Stimulated activated CD4-positive, alpha-beta T cell treated with anti-CD3 and anti-CD28 coated beads, Interleukin-2, amount 100 ng/mL, for 4 hours (primary cell): ENCODE data around the gene SOX13.

Source experiments
- DNase-seq: peaks from one replicate; pipeline ENCODE4 v3.0.0-alpha.2; 2020; ENCODE audit warnings: low read depth

SOX13 gene

GRCh38 chr1:204108312-204109141 is 35.6 kb downstream of the SOX13 start:
- no peak for DNase-seq

- no peak for DNase-seq
Observed at GRCh38 chr1:204110894-204111633, 38.1 kb downstream of the SOX13 start.

DNA sequence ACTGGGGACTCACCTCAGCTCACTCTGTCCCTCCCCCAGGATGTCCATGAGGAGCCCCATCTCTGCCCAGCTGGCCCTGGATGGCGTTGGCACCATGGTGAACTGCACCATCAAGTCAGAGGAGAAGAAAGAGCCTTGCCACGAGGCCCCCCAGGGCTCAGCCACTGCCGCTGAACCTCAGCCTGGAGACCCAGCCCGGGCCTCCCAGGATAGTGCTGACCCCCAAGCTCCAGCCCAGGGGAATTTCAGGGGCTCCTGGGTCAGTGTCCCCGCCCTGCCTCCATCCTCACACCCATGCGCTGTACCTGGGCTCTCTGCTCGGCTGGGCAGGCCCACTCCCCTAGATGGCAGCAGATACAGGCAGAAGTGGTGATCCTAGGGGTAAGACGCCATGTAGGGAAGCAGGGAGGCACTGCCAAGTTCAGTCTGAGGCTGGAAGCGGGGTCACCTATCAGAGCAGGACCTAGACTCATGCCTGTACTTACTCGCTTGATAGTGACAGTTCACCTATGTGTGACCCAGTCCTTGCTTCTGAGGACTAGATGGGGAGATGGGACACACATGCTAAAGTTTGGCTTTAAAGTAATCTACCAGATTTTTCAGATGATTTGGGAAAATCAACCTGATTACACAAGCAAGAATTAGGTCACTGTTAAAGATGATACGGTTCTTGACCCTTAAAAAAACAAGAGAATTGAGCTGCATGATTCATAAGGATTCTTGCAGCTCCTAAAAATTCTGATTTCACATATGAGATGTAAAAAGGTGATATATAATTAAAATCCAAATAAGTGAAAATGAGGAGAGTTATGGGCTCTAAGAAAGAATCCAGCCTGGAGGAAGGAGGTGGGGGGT is 40.2 kb downstream of the SOX13 start:
- DNase-seq: no peak

DNA sequence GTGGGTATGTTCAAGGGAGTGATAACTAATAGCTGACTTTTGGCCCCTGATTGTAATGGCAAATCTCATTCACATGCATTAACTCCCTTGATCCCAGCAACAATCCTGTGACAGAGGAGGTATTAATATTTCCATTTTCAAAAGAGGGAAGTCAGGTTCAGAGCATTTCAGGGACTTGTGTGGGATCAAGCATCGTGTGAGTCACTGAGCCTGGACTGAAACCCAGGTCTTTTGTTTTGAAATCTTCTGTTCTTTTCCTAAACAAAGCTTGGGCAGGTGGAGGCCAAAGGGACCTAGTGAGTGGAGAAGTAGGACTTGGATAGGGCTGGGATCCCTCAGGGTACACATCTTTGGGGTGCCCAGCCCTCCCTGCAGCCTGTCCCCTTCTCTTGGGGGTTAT is 41.0 kb downstream of the SOX13 start:
- no peak for DNase-seq

DNA sequence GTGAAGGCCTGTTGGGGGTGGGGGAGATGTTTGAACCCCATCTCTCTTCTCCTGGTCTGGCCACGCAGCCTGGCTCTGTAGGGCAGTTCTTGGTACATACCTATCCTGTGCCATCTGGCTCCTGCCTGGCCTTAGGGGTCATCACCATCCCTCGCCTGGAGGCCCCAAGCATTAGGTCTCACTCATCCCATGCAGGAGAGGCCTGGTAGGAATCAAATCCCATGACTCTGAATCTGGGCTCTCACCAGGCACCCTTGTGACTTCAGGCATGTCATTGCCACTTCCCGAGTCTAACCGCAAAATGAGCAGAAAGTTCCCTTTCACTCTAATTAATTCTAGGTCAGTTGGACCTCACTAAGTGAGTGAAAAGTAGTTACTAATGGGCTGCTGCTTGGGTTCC is 41.7 kb downstream of the SOX13 start:
- no peak for DNase-seq

- DNase-seq: no peak
Observed at GRCh38 chr1:204115116-204115515, 42.2 kb downstream of the SOX13 start.

DNA sequence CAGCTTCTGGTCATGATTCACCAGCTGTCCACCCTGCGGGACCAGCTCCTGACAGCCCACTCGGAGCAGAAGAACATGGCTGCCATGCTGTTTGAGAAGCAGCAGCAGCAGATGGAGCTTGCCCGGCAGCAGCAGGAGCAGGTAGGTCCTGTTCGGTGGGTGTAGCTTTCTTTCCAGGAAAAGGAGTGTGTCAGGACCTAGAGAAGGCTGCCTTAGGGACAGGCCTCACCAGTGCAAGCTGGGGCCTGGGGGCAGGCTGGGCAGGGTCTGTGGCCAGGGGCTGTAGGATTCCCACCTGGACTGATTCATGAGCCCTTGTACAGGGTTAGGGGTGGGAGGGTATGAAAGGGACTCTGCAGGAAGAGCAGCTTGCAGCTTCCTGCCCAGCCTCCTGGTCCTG is 43.6 kb downstream of the SOX13 start:
- DNase-seq: no peak

- no peak for DNase-seq
Observed at GRCh38 chr1:204121840-204122555, 49.1 kb downstream of the SOX13 start.

GRCh38 chr1:204123376-204123775 is 50.5 kb downstream of the SOX13 start:
- no peak for DNase-seq

- DNase-seq: no peak
Observed at GRCh38 chr1:204124639-204125038, 51.7 kb downstream of the SOX13 start.

DNA sequence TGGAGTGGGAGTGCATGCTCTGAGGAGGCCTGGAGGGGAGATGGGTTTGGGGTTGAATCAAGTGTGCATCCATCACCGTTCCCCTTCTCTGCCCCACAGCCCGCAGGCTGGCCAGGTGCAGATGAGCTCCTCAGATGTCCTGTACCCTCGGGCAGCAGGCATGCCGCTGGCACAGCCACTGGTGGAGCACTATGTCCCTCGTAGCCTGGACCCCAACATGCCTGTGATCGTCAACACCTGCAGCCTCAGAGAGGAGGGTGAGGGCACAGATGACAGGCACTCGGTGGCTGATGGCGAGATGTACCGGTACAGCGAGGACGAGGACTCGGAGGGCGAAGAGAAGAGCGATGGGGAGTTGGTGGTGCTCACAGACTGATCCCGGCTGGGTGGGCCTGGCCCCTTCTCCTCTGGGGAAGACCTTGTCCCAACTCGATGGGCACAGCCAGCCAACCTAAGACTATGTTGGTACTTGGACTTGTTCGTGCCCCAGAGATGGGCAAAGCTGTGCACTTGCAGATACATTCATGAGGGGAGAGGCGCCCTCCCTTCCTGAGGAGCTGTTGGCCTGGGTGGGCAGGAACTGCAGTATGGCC is 52.9 kb downstream of the SOX13 start:
- no peak for DNase-seq

- DNase-seq: no peak
Observed at GRCh38 chr1:204126386-204126785, 53.5 kb downstream of the SOX13 start.

DNA sequence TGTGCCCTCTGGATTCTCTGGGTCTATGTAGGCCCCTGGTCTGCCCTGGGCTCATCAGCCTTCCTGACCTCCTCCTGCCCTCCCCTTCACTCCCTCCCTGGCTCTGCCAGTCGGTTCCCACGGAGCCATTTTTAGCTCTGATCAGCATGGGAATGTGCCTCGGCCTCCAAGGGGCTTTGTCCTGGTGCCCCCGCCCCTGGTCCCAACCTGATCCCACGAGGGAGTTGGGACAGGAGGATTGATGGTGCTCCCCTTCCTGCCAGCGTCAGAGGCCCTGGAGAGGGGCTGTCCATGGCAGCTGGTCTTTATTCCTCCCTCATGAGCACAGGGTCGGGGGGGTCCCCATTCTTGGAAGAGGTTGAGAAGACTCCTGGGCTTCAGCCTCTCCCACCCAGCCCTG is 54.0 kb downstream of the SOX13 start:
- DNase-seq: no peak

GRCh38 chr1:204127597-204128242 is 54.8 kb downstream of the SOX13 start:
- no peak for DNase-seq

DNA sequence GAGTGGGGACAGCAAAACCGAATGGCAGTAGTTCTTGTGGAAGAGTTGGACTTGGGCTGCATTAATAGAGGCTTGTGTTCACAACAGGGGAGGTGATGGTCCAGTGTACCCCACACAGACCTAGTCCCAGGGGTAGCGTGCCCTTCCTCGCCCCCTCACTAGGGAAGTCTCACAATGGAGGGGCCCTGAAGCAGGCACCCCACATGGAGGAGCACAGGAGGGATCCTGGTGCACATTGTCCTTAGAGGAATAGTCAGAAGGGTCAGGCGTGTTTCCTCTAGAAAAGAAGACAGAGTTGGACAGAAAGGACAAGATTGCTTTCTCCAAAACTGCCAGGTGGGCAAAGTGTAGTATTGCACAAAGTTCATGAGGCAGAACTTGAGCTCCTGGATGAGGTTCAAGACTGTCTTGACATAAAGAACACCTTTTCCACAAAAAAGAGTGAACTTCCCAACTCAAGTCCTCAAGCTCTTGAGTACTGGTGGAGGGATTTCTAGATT is 55.6 kb downstream of the SOX13 start:
- DNase-seq: no peak

- DNase-seq: peak; percentile 28
Observed at GRCh38 chr1:204128964-204129896, 56.3 kb downstream of the SOX13 start.

- no peak for DNase-seq
Observed at GRCh38 chr1:204130178-204130577, 57.3 kb downstream of the SOX13 start.

DNA sequence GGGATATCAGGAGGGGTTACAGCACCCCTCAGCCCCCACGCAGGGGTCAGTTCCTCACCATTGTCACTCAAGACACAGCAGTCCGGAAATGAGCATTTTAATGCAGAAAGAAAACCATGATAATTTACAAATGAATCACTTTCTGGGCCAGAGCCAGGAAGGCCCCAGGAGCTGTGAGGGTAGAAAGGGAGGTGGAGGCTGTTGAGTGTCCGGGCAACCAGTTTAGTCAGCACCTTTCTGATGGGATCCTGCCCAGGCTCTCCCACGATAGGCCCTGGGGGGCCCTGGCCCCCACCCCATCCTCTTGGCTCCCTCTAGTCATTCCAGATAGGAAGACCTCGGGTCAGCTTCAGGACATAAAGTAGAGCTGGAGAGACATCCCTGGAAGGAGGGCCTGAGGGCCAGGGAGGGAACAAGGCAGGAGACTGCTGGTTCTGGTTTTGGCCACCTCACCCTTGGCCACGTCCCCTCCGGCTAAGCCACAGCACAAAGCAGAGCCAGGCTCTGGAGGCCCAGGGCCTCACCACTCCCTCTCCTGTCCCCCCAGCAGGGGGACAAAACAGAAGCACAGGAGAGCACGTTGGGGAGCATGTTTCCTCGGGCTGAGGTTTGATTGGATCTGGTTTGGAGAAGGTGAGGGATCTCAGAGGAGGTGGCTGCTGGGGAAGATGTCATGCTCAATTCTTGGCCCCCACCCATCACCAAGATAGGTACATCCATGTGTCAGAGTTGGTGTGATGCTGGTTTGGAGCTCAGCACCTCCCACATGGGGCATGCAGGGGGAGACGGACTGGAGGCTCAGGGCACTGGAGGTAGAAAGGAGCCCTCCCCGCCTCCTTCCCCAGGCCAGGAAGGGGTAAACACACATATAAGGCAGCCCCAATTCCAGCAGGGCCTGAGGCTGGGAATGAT is 58.3 kb downstream of the SOX13 start:
- DNase-seq: no peak

- no peak for DNase-seq
Observed at GRCh38 chr1:204131978-204132377, 59.1 kb downstream of the SOX13 start.
